Vagina (tissue), 2 donors: ENCODE measurements around the gene PER3.

Experiments
- CTCF ChIP-seq, 3 experiments: fragments of 450-650 bp in 2 of 3; fragments of 200-600 bp in 1 of 3; sonication (generic) in 1 of 3; IDR thresholded peaks; one replicate each; pipeline ENCODE4 v1.5.1; 2017 to 2019; ENCODE audit warnings: antibody characterized with exemption in 3 of 3, mild to moderate bottlenecking in 2 of 3, moderate library complexity in 2 of 3
- POLR2A ChIP-seq, 2 donors: fragments of 450-650 bp; IDR thresholded peaks; one replicate each; pipeline ENCODE4 v1.6.1; 2017; ENCODE audit warnings: antibody characterized with exemption in 2 of 2, mild to moderate bottlenecking in 2 of 2, moderate library complexity in 2 of 2
- POLR2AphosphoS5 ChIP-seq, 2 donors: sonication (generic); formaldehyde crosslinking; IDR thresholded peaks; one replicate each; pipeline ENCODE4 v1.9.0; 2017; ENCODE audit warnings: antibody characterized with exemption in 2 of 2, mild to moderate bottlenecking in 2 of 2, low read depth in 1 of 2; ENCODE audit not compliant: insufficient read depth in 1 of 2

GRCh38 chr1:7865978-7866377 lies 81.9 kb downstream of the PER3 start:
- TF ChIP-seq CTCF (IDR thresholded peaks at IDR 0.05) (no peak), POLR2A (IDR thresholded peaks at IDR 0.05) (no peak), POLR2AphosphoS5 (IDR thresholded peaks at IDR 0.05; ENCODE audit: insufficient read depth in 1 of 2, low read depth in 1 of 2) (no peak)
